Pancreas (tissue), 10 donors: ENCODE measurements around the gene NKAIN1. TPM values are rescaled to one million over a fixed set of nuclear protein-coding genes. Genes with fewer than 3 reads are reported as not detected.
"Not testable (repeated sequence)": the region's sequence is repeated elsewhere in the genome, so short reads cannot be mapped to it uniquely, and the experiment has no call there.

ENCODE experiments used
- ATAC-seq, 4 donors: fragments of 200-7000 bp; cut with Tn5 transposase; one replicate each; pipeline versions ENCODE4 v1.8.0 to v1.9.1; 2020; ENCODE audit warnings: mild to moderate bottlenecking in 4 of 4, moderate library complexity in 4 of 4
- DNase-seq, 6 donors: peaks; one replicate each; pipeline ENCODE4 v3.0.0-alpha.2; 2020
- FAIRE-seq: peaks from 2 replicates; lab custom pipeline; 2012; peaks lifted over from hg19 to GRCh38; lab: Jason Lieb, UNC
- H3K27ac ChIP-seq, 4 donors: fragments of 200-600 bp; sonication (generic); 1 replicate in 3 of 4; 2 replicates in 1 of 4; pipeline versions ENCODE4 v1.5.0 to v1.8.0; 2020
- H3K27me3 ChIP-seq, 4 donors: fragments of 200-600 bp; one replicate each; pipeline ENCODE4 v1.8.0; 2021
- H3K36me3 ChIP-seq, 3 donors: fragments of 200-600 bp; sonication (generic) in 1 of 3; one replicate each; pipeline versions ENCODE4 v1.5.0 to v1.8.0; 2020 to 2021
- H3K4me1 ChIP-seq, 3 donors: fragments of 200-600 bp; one replicate each; pipeline ENCODE4 v1.8.0; 2021
- H3K4me3 ChIP-seq, 4 donors: fragments of 200-600 bp; sonication (generic) in 2 of 4; one replicate each; pipeline versions ENCODE4 v1.5.0 to v1.8.0; 2020 to 2021
- H3K9me3 ChIP-seq, 4 donors: fragments of 200-600 bp; one replicate each; pipeline ENCODE4 v1.8.0; 2021
- CTCF ChIP-seq, 4 donors: fragments of 200-600 bp; sonication (generic) in 3 of 4; IDR thresholded peaks; one replicate each; pipeline versions ENCODE4 v1.5.0 to v1.8.0; 2021; ENCODE audit warnings: antibody characterized with exemption in 4 of 4
- WGBS, 2 donors: extraction: QIAGEN DNeasy Blood & Tissue Kit; methylation state at CpG; one replicate each; pipeline ENCODE4 v1.1.7; 2013; 5-methylcytosine and 5-hydroxymethylcytosine counted together
- intact Hi-C, 3 donors: fragments of 100-400 bp; cut with DNase I; formaldehyde crosslinking; loops; one replicate each; pipeline versions ENCODE4 v1.11.1 to v1.14.2; 2022
- polyA plus RNA-seq, 2 donors: library from polyadenylated mRNA; stranded (reverse); fragments of 200-250 nt; gene quantifications; one replicate each; pipeline ENCODE4 v1.2.3, GENCODE V29; 2013
- total RNA-seq, 6 donors: library from RNA; stranded (reverse); fragmentation: NEBNext Ultra II Directional in 4 of 6; extraction: Animal tissue kit (Norgen Biotek cat#: 25700) in 4 of 6; gene quantifications; one replicate each; pipeline versions ENCODE4 v1.2.1 to v1.2.4, GENCODE V29; 2021 to 2023
- donor health status: healthy with polysubstance abuse.
- donor health status: DM: no; HTN: no; CAD: no; lungs with moderate emphysema.
- donor health status: DM: no; HTN: no; CAD: no.
- donor health status: control.
- donor health status: control.
- donor health status: Bipolar disorder and iron deficiency.
- donor health status: DM: yes; HTN: yes; CAD: no.
- donor health status: DM: no; HTN: no; CAD: no.
- donor health status: DM: no; HTN: no; CAD: no.
- donor health status: DM: yes; HTN: yes; CAD: no.

The NKAIN1 gene
- total and polyA plus RNA-seq, 8 donors: 0.12 to 0.73 (median 0.21) TPM; not detected in 2

GRCh38 chr1:31198150-31198549 is 41.5 kb downstream of the NKAIN1 start:
- FAIRE-seq (no peak), ATAC-seq (no peak), DNase-seq (peak in 1 of 6 donors; percentile 18)
- WGBS, 2 donors: 74 to 79% methylated on average over 7 of the region's 7 CpGs
- no peaks in the 10 kb centered on the region for H3K4me1 ChIP-seq
- no peak for TF ChIP-seq CTCF (IDR thresholded peaks at IDR 0.05)
- no peaks in the 10 kb centered on the region for H3K27me3 ChIP-seq
- no peak overlapping the region for H3K27ac ChIP-seq
- no peak overlapping the region for H3K4me3 ChIP-seq
- H3K36me3 ChIP-seq: no peaks in the 10 kb centered on the region
- intact Hi-C loops: loop anchor here in 1 of 3 donors (10.0 kb wide), 1 partner anchor 137 kb away; no protein-coding TSS in a partner anchor
- no peaks in the 10 kb centered on the region for H3K9me3 ChIP-seq

GRCh38 chr1:31196685-31197084 is 43.0 kb downstream of the NKAIN1 start:
- FAIRE-seq (no peak), DNase-seq (no peak), ATAC-seq (no peak)
- H3K9me3 ChIP-seq: no peaks in the 10 kb centered on the region
- WGBS, 2 donors: 70 to 75% methylated on average over 2 of the region's 2 CpGs
- H3K4me1 ChIP-seq: no peaks in the 10 kb centered on the region
- no peak for TF ChIP-seq CTCF (IDR thresholded peaks at IDR 0.05)
- H3K27ac ChIP-seq: no peak overlapping the region
- intact Hi-C loops: loop anchor here in 1 of 3 donors (10.0 kb wide), 1 partner anchor 138 kb away; no protein-coding TSS in a partner anchor
- H3K36me3 ChIP-seq: no peaks in the 10 kb centered on the region
- no peak overlapping the region for H3K4me3 ChIP-seq
- no peaks in the 10 kb centered on the region for H3K27me3 ChIP-seq

- not testable (repeated sequence) for H3K4me1 ChIP-seq, ATAC-seq, H3K36me3 ChIP-seq, DNase-seq, FAIRE-seq, H3K27me3 ChIP-seq, H3K4me3 ChIP-seq, H3K27ac ChIP-seq, H3K9me3 ChIP-seq
- intact Hi-C loops: loop anchor here in 1 of 3 donors (10.0 kb wide), 1 partner anchor 140 kb away; no protein-coding TSS in a partner anchor
- 83 to 87% methylated on average over 10 of the region's 10 CpGs for WGBS, 2 donors
Observed at GRCh38 chr1:31195267-31195666, 44.4 kb downstream of the NKAIN1 start.

GRCh38 chr1:31193729-31194128 is 46.0 kb downstream of the NKAIN1 start:
- Histone ChIP-seq H3K36me3 (no peaks in the 10 kb centered on the region), H3K4me1 (no peaks in the 10 kb centered on the region), H3K27ac (no peak overlapping the region), H3K9me3 (no peaks in the 10 kb centered on the region), H3K27me3 (no peaks in the 10 kb centered on the region), H3K4me3 (no peak overlapping the region)
- 70 to 75% methylated on average over 5 of the region's 5 CpGs for WGBS, 2 donors
- FAIRE-seq: no peak
- TF ChIP-seq CTCF (IDR thresholded peaks at IDR 0.05): no peak
- intact Hi-C loops: loop anchor here in 1 of 3 donors (10.0 kb wide), 1 partner anchor 141 kb away; no protein-coding TSS in a partner anchor
- no peak for DNase-seq
- no peak for ATAC-seq

- intact Hi-C loops: loop anchor here in 1 of 3 donors (10.0 kb wide), 1 partner anchor 144 kb away; no protein-coding TSS in a partner anchor
- FAIRE-seq: no peak
- H3K27ac ChIP-seq: no peak overlapping the region
- no peaks in the 10 kb centered on the region for H3K36me3 ChIP-seq
- no peak overlapping the region for H3K4me3 ChIP-seq
- H3K27me3 ChIP-seq: no peaks in the 10 kb centered on the region
- TF ChIP-seq CTCF (IDR thresholded peaks at IDR 0.05): no peak
- no peaks in the 10 kb centered on the region for H3K9me3 ChIP-seq
- ATAC-seq: no peak
- DNase-seq: no peak
- 79 to 85% methylated on average over 1 of the region's 1 CpG for WGBS, 2 donors
- H3K4me1 ChIP-seq: no peaks in the 10 kb centered on the region
Observed at GRCh38 chr1:31191281-31191680, 48.4 kb downstream of the NKAIN1 start.
